Ovary (tissue), 1 donor: ENCODE results near the gene TNRC6C.

Experiments used
- EP300 ChIP-seq: sonication (generic); formaldehyde crosslinking; IDR thresholded peaks from one replicate; pipeline ENCODE4 v1.6.1; 2017; ENCODE audit warnings: antibody characterized with exemption
- POLR2A ChIP-seq: fragments of 450-650 bp; IDR thresholded peaks from one replicate; pipeline ENCODE4 v1.6.1; 2017; ENCODE audit warnings: antibody characterized with exemption, mild to moderate bottlenecking, moderate library complexity

- TF ChIP-seq EP300 (no peak), POLR2A (no peak)
These were observed 16.2 kb upstream of the TNRC6C start for GRCh38 chr17:77942112-77942988.
